ENCODE data around the gene TMEM115.

TMEM115 gene

GRCh38 chr3:50375258-50375931 lies 16.1 kb upstream of the TMEM115 start:
- Histone ChIP-seq H3K9me3 (no peaks in the 10 kb centered on the region), H3K27me3 (peaks cover 0 to 28% of the 10 kb centered on the region in 2 donors), H3K36me3 (no peaks in the 10 kb centered on the region), H3K4me3 (no peak overlapping the region), H3K27ac (no peak overlapping the region), H3K4me1 (no peaks in the 10 kb centered on the region)
- intact Hi-C loops (cut with DNase I; ENCODE audit: low total_unique reads): no loop called here
- DNase-seq: no peak
- TF ChIP-seq CTCF (IDR thresholded peaks at IDR 0.05): no peak

- H3K4me1 ChIP-seq: no peaks in the 10 kb centered on the region
- no peak for TF ChIP-seq CTCF (IDR thresholded peaks at IDR 0.05)
These were observed 15.3 kb upstream of the TMEM115 start for GRCh38 chr3:50374363-50375257.

GRCh38 chr3:50373146-50374051 lies 14.1 kb upstream of the TMEM115 start:
- intact Hi-C loops (cut with DNase I; ENCODE audit: low total_unique reads): no loop called here
- Histone ChIP-seq H3K27ac (no peak overlapping the region), H3K4me1 (no peaks in the 10 kb centered on the region), H3K9me3 (no peaks in the 10 kb centered on the region), H3K4me3 (no peak overlapping the region), H3K36me3 (no peaks in the 10 kb centered on the region), H3K27me3 (peaks cover 0 to 36% of the 10 kb centered on the region in 2 donors)
- no peak for DNase-seq
- TF ChIP-seq CTCF (IDR thresholded peaks at IDR 0.05): no peak

More at GRCh38 chr3:50374363-50375257, 15.3 kb upstream of the TMEM115 start:
- peaks cover 0 to 33% of the 10 kb centered on the region in 2 donors for H3K27me3 ChIP-seq
- no peaks in the 10 kb centered on the region for H3K36me3 ChIP-seq
- H3K4me3 ChIP-seq: no peak overlapping the region
- no peak overlapping the region for H3K27ac ChIP-seq
- intact Hi-C loops (cut with DNase I; ENCODE audit: low total_unique reads): no loop called here
- H3K9me3 ChIP-seq: no peaks in the 10 kb centered on the region
- DNase-seq: no peak

- TF ChIP-seq CTCF (IDR thresholded peaks at IDR 0.05): no peak
- H3K27me3 ChIP-seq: peaks cover 0 to 36% of the 10 kb centered on the region in 2 donors
- H3K9me3 ChIP-seq: no peaks in the 10 kb centered on the region
- no peak overlapping the region for H3K27ac ChIP-seq
- H3K36me3 ChIP-seq: no peaks in the 10 kb centered on the region
- intact Hi-C loops (cut with DNase I; ENCODE audit: low total_unique reads): no loop called here
- no peak overlapping the region for H3K4me3 ChIP-seq
- peaks cover 0 to 3% (median 0%) of the 10 kb centered on the region in 4 donors for H3K4me1 ChIP-seq
- DNase-seq: no peak
These were observed 13.0 kb upstream of the TMEM115 start for GRCh38 chr3:50372349-50372748.

- H3K9me3 ChIP-seq: no peaks in the 10 kb centered on the region
- no peak for TF ChIP-seq CTCF (IDR thresholded peaks at IDR 0.05)
- H3K27ac ChIP-seq: no peak overlapping the region
- no peak for DNase-seq
- no peak overlapping the region for H3K4me3 ChIP-seq
- peaks cover 0 to 39% of the 10 kb centered on the region in 2 donors for H3K27me3 ChIP-seq
- intact Hi-C loops (cut with DNase I; ENCODE audit: low total_unique reads): no loop called here
- H3K4me1 ChIP-seq: peaks cover 0 to 6% (median 0%) of the 10 kb centered on the region in 4 donors
- no peaks in the 10 kb centered on the region for H3K36me3 ChIP-seq
These were observed 11.9 kb upstream of the TMEM115 start for GRCh38 chr3:50371133-50371685.

Measured in tibial artery (tissue), 4 donors.